Superior temporal gyrus (tissue), 1 donor: ENCODE measurements around the gene TH.
"Not testable (repeated sequence)": the region's sequence is repeated elsewhere in the genome, so short reads cannot be mapped to it uniquely, and the experiment has no call there.

ENCODE experiments used
- DNase-seq: peaks from one replicate; pipeline ENCODE4 v3.0.0-alpha.2; 2016; ENCODE audit errors: extremely low spot score

Gene TH

DNA sequence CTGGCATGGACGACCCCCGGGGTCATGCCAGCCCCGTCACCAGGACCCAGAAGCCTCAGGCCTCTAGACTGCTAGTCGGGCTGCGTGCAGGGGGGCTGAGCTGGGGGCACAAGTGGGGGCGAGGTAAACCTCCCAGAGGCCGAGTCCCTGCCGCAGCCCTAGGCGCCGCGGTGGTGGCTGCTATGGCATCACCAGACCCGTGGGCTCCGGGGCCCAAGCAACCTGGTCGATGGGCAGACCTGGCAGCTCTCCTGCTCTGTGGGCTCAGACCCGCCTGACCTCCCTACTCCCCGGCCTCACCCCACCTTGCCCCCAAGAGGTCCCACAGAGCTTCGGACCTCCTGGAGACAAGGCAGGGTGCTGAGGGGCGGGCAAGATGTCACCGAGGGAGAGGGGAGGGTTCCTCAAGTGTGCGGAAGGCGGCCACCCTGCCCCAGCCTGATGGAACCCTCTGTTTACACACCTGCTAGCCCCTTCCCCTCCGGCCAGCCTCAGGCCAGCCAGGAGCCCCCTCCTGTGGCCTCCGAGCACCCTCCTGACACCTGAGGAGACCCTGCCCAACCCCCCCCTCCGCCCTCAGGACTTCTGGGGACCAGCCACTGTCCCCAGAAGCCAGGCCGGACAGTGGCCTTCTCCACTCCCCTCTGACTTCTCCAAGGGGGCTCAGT lies 41.8 kb downstream of the TH start:
- DNase-seq, result no peak

DNA sequence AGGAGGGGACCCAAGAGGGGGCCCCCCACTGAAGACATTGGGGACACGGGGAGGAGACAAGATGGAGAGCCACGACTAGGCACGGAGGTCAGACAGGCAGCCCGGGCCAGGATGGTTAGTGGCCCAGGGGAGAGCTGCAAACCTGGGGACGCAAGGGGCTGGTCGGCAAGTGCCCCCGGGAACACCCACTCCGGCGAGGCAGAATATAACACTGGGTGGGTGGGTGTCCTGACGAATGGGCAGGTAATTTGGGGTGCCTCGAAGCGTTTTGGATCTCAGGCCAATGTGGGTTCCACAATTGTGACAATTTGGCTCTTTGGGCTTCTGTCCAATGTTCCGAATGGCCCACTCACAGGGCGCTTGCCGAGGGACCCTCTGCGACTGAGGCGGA lies 42.3 kb downstream of the TH start:
- DNase-seq, result no peak

DNA sequence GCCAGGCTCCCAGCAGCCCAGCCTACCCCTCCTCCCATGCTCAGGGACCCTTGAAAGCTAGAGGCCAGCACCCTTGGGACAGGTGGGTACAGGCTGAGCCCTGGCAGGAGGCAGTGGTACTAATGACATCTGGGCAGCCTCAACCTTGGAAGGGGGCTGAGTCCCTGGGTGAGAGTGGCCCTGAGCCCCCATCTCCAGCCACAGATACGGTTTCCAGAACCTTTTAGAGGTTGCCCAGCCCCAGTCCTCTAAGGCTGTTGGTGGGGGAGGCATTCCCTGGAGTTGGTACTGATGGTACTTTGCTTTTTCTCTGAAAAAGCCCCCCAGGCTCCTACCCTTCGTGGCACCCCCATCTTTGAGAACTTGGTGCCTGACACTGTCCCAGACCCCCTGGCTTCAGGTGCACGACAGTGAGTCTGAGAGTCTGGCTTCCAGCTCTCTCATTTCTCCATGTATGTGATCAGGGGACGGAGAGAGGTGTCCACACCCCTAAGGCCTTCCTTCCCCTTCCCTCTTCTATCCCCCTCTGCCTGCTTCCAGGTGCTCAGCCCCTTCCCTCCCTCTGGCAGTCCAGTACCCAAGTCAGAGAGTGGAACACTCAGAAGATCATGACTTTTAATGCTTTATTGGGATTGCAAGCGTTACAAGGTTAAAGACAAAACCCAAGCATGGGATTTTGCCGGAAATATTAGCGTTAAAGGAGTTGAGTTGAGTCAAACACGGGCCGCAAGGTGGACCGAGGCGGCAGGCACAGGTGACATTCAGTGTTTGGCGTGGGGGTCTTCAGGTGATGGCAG lies 42.9 kb downstream of the TH start:
- DNase-seq, result no peak

DNA sequence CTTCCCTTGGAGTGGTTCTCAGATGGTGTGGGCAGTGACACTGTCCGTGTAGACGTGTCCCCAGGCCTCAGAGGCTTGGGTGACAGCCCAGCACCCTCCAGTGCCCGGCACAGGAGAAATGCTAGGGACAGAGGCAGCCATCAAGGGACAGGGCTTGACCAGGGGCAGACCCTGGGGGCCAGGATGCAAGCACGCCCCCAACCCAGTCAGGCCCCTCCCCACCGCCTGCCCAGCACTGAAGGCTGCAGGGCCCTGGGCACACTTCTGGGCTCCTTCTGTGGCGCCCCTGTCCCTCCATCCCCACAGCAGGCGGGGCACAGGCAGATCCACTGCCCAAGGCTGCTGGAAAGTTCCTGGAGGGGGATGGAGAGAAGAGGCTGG lies 43.5 kb downstream of the TH start:
- no peak for DNase-seq

DNA sequence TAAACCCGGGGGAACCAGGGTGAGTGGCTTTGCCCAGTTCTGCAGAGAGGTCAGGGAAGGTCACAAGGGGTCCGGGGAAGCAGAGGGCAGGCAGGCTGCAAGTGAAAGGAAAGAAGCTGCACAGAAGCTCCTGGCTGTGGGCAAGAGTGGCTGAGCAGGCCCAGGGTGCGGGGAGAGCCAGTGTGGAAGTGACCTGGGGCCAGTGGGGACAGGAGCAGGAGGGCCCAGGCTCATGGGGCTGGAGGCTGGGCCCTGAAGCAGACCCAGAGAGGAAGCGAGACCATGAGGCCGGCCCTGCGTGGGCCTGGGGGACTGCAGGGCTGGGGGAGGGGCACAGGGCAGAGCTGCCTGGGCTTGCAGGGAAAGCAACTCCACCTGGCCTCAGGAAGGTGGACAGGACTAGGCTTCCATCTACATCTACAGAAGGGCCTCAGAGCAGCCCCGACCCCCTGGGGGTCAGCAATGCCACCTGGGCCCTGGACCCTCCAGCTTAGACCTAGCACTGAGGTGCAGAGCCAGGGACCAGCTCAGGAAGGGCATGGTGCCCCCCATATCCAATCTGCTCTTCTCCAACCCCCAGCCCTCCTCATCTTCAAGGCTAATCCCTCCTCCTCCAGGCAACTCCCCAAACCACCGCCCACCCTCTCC lies 44.0 kb downstream of the TH start:
- no peak for DNase-seq

DNA sequence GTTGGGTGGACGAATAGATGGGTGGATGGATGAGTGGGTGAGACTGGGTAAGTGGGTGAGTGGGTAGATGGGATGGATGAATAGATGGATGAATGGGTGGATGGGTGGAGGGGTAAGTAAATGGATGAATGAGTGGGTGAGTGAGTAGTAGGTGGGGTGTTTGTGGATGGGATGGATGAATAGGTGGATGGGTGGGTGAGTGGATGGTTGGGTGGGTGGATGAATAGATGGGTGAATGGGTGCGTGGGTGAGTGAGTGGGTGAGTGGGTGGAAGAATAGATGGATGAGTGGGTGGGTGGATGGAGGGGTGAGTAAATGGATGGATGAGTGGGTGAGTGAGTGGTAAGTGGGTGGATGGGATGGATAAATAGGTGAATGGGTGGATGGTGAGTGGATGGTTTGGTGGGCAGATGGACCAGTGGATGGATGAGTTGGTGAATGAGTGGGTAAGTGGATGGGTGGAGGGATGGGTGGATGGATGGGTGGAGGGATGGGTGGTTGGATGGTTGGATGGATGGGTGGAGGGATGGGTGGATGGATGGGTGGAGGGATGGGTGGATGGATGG lies 45.0 kb downstream of the TH start:
- DNase-seq, result no peak

DNA sequence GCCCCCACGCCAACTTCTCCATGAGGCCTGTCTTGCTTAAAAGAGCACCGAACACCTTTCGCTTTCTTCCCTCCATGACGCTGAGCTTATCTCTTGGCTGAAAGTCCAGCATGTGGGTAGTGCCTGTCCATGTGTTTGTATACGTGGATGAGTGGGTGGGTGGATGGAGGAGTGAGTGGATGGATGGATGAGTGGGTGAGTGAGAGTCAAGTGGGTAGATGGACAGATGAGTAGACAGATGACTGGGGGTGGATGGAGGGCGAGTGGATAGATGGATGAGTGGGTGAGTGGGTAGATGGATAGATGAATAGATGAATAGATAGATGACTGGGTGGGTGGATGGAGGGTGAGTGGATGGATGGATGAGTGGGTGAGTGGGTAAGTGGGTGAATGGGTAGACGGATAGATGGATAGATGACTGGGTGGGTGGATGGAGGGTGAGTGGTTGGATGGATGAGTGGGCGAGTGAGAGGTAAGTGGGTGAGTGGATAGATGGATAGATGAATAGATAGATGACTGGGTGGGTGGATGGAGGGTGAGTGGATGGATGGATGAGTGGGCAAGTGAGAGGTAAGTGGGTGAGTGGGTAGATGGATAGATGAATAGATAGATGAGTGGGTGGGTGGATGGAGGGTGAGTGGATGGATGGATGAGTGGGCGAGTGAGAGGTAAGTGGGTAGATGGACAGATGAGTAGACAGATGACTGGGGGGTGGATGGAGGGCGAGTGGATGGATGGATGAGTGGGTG lies 46.7 kb downstream of the TH start:
- not testable (repeated sequence) for DNase-seq

DNA sequence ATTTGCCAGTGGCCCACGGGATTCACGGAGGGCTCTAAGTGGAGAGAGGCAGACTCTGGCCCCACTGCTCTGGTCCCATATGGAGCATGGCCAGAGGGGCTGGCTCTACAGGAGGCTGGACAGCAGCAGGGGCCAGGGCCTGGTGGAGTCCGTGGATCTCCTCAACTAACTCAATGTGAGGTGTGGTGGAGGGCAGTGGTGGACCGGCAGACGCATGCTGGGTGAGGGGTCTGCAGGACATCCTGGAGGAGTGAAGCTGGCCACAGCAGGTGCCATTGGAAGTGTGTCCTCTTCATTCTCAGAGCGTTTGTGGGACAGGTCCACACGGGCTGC lies 48.0 kb downstream of the TH start:
- DNase-seq, result no peak

DNA sequence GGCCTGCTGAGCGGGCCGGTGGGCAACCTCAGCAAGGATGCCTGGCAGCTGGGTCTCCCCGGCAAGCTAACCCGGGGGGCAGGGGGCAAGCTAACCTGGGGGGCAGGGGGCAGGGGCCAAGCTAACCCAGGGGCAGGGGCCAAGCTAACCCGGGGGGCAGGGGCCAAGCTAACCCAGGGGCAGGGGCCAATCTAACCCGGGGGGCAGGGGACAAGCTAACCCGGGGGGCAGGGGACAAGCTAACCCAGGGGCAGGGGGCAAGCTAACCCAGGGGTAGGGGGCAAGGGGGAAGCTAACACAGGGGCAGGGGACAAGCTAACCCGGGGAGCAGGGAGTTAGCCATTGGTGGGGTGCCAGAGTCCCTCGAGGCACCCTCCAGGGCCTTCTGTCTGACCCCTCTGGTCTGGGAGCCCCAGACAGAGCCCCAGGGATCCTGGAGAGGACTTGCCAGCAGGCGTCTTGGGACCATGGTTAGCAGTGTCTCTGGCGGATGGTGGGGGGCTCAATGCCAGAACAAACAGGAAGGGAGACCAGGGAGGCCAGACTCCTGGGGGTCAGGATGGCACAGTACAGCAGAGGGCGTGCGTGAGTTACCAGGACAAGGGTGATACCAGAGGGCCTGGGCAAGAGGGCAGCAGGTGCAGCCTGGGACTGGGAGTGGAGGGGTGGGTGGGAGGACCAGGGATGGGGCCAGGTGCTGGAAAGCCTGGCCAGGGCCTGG lies 48.5 kb downstream of the TH start:
- no peak for DNase-seq

DNA sequence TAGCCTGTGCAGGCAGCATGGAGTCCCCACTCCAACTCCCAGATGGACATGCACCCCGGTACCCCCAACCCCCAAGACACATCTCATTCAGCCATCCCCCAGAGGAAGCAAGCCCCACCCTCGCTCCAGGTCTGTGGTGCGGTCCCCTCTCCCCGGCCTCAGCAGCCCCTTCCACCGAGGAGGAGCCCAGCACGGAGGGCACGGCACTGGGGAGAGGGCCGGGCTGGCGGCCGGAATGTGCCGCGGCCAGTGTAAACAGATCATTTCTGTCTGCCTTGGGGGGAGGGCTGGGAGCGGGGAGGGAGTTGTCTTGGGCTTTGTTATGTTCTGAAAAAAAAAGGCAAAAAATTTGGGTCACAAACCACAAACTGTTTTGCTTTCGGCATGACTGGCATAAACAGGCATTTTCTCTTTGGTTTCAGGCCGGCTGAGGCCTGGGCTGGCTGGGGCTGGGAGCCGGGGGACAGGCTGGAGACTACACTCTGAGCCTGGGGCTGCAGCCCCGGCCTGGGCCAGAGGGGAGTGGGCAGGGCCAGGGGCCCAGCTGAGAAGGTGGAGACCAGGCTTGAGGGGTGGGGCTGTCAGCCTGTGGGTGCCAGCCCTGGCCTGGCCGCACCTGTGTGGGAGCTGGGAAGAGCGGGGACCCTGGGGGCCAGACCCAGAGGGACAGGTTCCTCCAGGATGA lies 49.3 kb downstream of the TH start:
- no peak for DNase-seq

DNA sequence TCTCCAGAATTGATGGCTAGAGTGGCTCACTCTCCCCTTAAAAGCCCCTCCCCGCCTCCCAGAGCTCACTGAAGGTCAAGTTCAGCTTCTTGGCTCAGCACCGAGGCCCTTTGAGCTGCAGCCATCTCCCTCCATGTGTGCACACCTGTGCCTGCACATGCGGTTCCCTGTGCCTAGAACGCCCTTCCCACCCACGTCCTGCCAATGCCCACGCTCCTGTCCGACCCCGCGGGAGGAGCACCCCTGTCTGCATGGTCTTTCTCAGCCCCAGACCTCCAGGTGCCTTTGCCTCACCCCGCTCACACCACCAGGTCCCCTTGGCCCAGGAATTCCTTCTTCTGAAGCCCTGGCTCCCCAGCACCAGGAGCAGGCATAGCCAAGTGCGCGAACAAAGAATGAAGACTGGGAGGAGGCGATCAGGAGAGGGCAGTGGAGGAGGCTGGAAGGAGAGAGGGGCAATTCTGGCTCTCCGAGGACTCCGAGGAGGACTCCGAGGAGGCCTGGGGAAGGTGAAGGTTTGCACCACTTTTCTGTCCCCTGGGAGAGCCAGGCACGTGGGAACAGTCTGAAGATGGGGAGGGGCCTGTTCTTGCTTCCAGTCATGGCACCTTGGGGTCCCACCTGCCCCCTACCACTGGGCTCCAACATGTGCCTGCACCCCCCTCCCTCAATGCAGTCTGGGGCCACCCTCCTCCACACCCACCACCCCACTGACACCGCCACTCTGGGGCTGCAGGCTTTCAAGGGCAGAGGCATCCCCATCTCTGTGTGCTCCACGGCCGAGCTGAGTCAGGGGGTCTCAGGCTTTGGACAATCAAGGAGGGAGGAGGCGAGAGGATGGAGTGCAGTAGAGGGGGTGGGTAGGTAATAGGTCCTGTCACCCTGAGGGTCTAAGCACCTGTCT lies 50.1 kb downstream of the TH start:
- DNase-seq, result no peak

DNA sequence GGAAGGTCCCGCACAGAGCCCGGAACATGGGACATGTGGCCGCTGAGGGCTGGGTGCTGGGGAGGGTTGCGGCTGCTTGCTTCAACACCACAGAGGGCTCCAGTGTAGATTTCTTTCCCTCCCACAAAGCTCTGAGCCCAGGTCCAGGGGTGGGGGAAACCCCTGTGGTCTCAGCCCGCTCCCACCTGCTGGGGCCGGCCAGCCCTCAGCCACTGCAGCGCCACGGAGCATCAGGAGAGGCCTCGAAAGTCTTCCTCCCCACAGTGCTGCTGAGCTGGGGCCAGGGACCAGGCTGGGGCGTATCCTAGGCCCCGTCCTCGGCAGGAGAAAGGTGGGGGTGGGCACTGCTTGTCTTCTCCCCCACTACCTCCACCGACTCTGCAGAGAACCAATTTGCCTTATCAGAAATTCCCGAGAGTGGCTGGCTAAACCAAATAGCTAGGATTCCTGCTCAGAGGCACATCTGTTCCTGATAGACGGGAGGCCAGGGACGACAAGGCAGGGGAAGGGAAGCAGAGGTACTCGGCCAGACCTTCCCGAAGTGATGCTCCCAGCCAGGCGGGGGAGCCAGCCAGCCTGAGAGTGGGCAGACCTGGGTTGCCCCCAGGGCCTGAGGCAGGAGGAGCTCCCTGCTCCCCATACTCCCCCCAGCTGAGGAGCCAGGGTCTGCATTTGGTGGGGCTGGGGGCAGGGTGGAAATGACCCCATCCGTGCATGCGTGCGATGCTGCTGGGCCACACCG lies 51.1 kb downstream of the TH start:
- DNase-seq, result no peak

DNA sequence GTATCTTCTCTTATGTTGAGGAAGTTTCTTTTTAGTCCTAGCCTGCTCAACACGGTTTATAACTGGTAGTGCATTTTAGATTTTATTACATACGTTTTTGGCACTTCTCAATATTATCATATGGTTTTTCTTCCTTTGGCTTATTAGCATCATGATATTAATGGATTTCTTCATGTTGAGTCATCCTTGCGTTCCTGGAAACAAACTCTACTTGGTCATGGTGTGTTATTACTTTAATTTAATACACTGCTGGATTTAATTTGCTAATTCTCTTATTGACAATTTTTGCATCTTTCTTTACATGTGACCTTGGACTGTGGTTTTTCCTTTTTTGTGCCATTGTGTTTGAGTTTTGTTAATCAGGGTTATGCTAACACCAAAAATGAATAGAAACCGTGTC lies 52.9 kb downstream of the TH start:
- DNase-seq, result no peak

DNA sequence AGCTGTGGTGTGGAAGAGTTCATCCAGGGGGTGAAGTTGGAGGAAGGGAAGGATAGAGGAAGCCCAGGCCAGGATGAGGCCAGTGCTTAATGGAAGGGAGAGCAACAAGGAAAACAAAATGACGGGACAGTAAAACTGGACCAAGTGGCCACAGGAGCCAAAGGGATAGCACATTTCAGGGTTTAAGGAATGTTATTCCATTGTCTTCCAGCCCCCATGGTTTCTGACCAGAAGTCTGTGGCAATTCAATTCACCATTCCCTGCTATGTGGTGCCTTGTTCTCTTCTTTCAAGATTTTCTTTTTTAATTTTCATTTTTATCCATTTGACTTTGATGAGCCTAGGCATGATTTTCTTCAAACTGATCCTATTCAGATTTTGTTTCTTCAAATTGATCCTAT lies 54.9 kb downstream of the TH start:
- DNase-seq, result no peak

DNA sequence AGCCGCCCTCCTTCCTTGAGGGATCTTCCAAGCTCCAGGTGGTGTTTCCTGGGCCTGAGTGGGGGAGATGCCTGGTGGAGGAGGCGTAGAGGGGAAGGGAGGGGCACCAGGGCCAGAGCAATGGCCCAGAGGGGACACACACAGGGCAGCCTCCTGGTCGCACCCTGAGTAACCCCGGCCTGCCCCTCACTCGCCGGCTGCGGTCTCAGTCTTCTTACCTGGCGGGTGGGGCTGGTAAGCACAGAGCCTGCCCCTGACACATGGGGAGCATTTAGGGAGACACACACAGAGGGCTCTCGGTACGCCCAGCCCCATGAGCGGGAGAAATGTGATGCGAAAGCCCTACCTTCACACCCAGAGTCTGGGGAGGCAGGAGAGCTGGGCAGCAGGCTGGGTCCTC lies 56.3 kb downstream of the TH start:
- no peak for DNase-seq

DNA sequence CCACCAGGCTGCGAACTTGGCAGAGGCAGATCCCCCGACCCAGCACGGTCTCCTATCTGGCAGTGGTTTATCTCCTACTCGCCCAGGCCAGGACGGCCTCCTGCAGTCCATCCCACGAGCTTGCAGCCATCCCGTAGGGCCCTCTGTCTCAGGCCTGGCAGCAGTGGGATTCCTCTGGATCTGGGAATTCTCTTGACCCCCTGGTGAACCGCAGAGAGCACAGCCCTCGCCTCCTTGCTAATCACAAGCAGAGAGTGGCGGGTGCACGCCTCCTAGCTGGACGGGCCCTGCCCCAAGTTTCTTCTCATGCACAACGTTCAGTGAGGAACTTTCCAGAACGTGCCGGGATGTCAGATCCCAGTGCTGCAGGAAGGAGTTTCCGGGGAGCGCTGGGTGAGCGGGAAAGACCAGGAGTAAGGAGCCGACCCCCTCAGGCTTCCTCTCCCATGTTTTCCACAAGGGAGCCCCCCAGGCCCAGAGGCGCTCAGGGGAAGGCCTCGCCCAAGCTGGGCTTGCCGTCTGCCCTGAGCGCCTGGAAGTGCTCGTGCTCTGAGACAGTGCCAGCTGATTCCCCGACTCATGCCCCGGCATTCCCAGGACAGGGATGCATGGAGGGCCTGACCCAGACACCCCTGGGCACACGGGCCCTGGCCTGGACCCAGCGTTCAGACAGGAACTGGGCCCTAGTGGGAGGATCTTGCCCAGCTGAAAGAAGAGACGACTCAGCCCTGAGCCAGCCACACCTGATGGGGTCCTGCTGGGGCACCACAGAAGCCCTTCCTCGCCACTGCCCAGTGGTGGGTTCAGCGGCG lies 57.0 kb downstream of the TH start:
- no peak for DNase-seq
